CD8-positive, alpha-beta memory T cell (primary cell): ENCODE data around the gene CRYZ. TPM values are rescaled to one million over a fixed set of nuclear protein-coding genes. Genes with fewer than 3 reads are reported as not detected.
A peak's percentile ranks its signal among the peaks of the same experiment; 100 is the strongest.

Experiments used
- CTCF ChIA-PET: fragments of 350-600 bp; sonication (Branson Sonifier 250); formaldehyde crosslinking; loops from one replicate; lab custom pipeline; 2021; ENCODE audit warnings: antibody characterized with exemption; lab: Charles Lee
- POLR2A ChIA-PET: fragments of 350-600 bp; sonication (Branson Sonifier 250); formaldehyde crosslinking; loops from one replicate; lab custom pipeline; 2021; ENCODE audit warnings: antibody characterized with exemption; lab: Charles Lee
- DNase-seq, 5 donors: peaks; one replicate each; pipeline versions ENCODE4 v3.0.0 to v3.0.0-alpha.2; 2020 to 2022; ENCODE audit warnings: mixed read lengths in 1 of 5
- H3K27ac ChIP-seq: one replicate; pipeline ENCODE4 v1.7.0; 2013; ENCODE audit warnings: low read depth, mild to moderate bottlenecking, low read length, moderate library complexity
- H3K27me3 ChIP-seq: 2 replicates; pipeline ENCODE4 v1.7.0; 2013; ENCODE audit warnings: low read length, mild to moderate bottlenecking; ENCODE audit not compliant: insufficient read depth, poor library complexity, severe bottlenecking
- H3K36me3 ChIP-seq: 2 replicates; pipeline ENCODE4 v1.7.0; 2013; ENCODE audit warnings: mild to moderate bottlenecking, low read length, moderate library complexity; ENCODE audit not compliant: insufficient read depth
- H3K4me1 ChIP-seq: 2 replicates; pipeline ENCODE4 v1.7.0; 2013; ENCODE audit warnings: mild to moderate bottlenecking, low read length, moderate library complexity; ENCODE audit not compliant: insufficient read depth
- H3K4me3 ChIP-seq: 2 replicates; pipeline ENCODE4 v1.7.0; 2013; ENCODE audit warnings: mild to moderate bottlenecking, low read length
- H3K9me3 ChIP-seq: 2 replicates; pipeline ENCODE4 v1.7.0; 2013; ENCODE audit warnings: mild to moderate bottlenecking, low read length
- H3K27ac Mint-ChIP-seq, 8 donors: one replicate each; pipeline ENCODE4 v1.8.0; 2020 to 2021; ENCODE audit warnings: mixed read lengths in 8 of 8, mild to moderate bottlenecking in 6 of 8, inconsistent platforms in 3 of 8, moderate library complexity in 3 of 8
- H3K27me3 Mint-ChIP-seq, 2 donors: one replicate each; pipeline ENCODE4 v1.8.0; 2020 to 2021; ENCODE audit warnings: mixed read lengths in 2 of 2, mild to moderate bottlenecking in 1 of 2, moderate library complexity in 1 of 2
- H3K36me3 Mint-ChIP-seq, 3 donors: one replicate each; pipeline ENCODE4 v1.8.0; 2020 to 2021; ENCODE audit warnings: mixed read lengths in 3 of 3, inconsistent platforms in 1 of 3, mild to moderate bottlenecking in 1 of 3
- H3K4me1 Mint-ChIP-seq, 3 donors: one replicate each; pipeline ENCODE4 v1.8.0; 2020 to 2021; ENCODE audit warnings: mixed read lengths in 3 of 3, inconsistent platforms in 1 of 3, mild to moderate bottlenecking in 1 of 3
- H3K4me3 Mint-ChIP-seq, 7 donors: one replicate each; pipeline ENCODE4 v1.8.0; 2020 to 2021; ENCODE audit warnings: mixed read lengths in 7 of 7, mild to moderate bottlenecking in 6 of 7, moderate library complexity in 4 of 7, inconsistent platforms in 2 of 7
- H3K9me3 Mint-ChIP-seq, 5 donors: one replicate each; pipeline ENCODE4 v1.8.0; 2020 to 2022; ENCODE audit warnings: mixed read lengths in 5 of 5, mild to moderate bottlenecking in 3 of 5, moderate library complexity in 2 of 5, inconsistent platforms in 1 of 5
- polyA plus RNA-seq: library from polyadenylated mRNA; unstranded; fragments of 300-500 nt; fragmentation: Illumina TruSeq; gene quantifications from one replicate; pipeline ENCODE4 v1.2.3, GENCODE V29; 2021
- total RNA-seq, 2 experiments: library from RNA; stranded (reverse); gene quantifications; one replicate each; pipeline ENCODE4 v1.2.3, GENCODE V29; 2021

Gene CRYZ
- total and polyA plus RNA-seq, 3 experiments from 2014 or later, result 13.1 to 51.7 (median 13.7) TPM

DNA sequence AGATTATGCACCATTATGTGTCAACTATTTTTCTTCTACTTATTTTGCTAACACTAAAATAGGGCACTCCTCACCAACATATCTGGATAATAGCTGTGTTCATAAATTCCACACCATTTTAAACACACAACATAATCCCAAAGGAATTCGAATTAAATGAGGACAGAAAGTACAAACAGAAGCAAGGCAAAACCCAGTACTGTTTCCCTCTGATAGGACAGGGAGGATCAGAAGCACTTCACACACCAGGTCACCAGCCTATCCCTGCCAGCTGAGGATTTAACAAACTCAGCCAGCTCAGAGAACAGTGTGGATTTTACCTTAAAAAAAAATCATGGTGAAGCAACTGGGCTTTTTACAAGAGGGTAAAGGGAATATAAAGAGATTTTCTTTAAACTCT, 20.0 kb downstream of the CRYZ start:
- CTCF ChIA-PET, result interaction anchor here (1.5 kb wide), 1 partner anchor 20 kb away, joined by 4 read pairs; the partner anchor contains the start of genes CRYZ and TYW3
- DNase-seq, result no peak
- H3K27ac ChIP-seq, result no peak overlapping the region
- Mint-ChIP-seq H3K27me3 (no peaks in the 10 kb centered on the region), H3K36me3 (peaks cover 4 to 55% (median 20%) of the 10 kb centered on the region in 3 donors), H3K4me3 (no peak overlapping the region), H3K27ac (no peak overlapping the region), H3K9me3 (no peaks in the 10 kb centered on the region), H3K4me1 (peaks cover 0 to 7% (median 0%) of the 10 kb centered on the region in 3 donors)
- POLR2A ChIA-PET, result no interaction called here
- no peaks in the 10 kb centered on the region for H3K9me3 ChIP-seq
- H3K4me1 ChIP-seq, result no peaks in the 10 kb centered on the region
- H3K4me3 ChIP-seq, result no peak overlapping the region
- H3K27me3 ChIP-seq, result no peaks in the 10 kb centered on the region
- peaks cover 10% of the 10 kb centered on the region for H3K36me3 ChIP-seq

DNA sequence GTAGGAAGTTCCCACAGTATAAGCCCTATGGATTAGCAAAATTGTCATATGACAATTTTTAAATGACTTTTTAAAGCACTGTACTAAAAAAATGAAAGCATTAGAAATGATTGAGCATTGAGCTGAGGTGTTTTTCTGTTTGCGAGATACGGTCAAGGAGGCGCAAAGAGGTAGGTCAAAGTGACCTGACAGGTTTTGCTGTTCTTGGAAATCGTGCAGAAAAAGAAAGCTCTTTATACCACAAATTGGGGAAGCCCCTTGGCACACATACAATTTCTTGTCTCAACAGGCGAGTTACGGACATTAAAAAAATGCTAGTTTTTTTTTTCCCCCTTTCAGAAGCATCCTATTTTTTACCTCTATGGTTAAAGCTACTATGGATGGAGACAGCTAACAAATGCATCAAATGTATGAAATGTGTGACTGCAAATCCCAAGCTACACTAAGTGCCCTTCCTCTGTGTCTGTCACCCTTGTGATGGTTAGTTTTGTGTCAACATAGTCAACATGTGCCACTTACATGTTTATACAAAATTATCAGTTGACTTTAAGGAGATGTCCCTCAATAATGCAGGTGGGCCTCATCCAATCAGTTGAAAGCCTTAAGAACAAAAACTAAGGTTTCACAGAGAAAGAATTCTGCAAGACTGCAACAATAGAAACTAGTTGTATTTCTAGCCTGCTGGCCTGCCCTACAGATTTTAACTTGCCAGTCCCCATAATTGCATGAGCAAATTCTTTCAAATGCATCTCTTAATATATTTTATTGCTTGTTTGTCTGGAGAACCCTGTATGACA, 29.3 kb downstream of the CRYZ start:
- Mint-ChIP-seq H3K4me3 (no peak overlapping the region), H3K4me1 (no peaks in the 10 kb centered on the region), H3K27ac (peak overlapping the region in 1 of 8 donors; percentile 34), H3K36me3 (peaks cover 18 to 58% (median 37%) of the 10 kb centered on the region in 3 donors), H3K27me3 (no peaks in the 10 kb centered on the region), H3K9me3 (no peaks in the 10 kb centered on the region)
- peaks cover 5% of the 10 kb centered on the region for H3K36me3 ChIP-seq
- no peak overlapping the region for H3K4me3 ChIP-seq
- no peak for DNase-seq
- ChIA-PET CTCF (interaction anchor here (1.4 kb wide), 1 partner anchor 14 kb away, joined by 5 read pairs; no protein-coding TSS in a partner anchor), POLR2A (no interaction called here)
- no peaks in the 10 kb centered on the region for H3K27me3 ChIP-seq
- H3K27ac ChIP-seq, result no peak overlapping the region
- H3K9me3 ChIP-seq, result no peaks in the 10 kb centered on the region
- H3K4me1 ChIP-seq, result no peaks in the 10 kb centered on the region

DNA sequence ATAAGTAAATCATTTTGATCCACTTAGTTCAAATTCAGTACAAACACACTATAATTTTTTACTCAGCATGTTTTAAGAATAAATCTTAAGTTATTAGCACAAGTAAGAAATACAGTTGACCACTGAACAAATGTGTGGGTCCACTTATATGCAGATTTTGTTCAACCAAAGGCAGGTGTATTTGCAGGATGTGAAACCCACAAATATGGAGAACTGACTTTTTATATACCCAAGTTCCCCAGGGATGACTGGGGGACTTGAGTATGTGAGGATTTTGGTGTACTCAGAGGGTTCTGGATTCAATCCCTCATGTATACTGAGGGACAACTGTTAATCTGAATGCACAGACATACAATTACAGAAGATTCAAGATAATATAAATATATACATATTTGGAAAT, 33.5 kb downstream of the CRYZ start:
- Mint-ChIP-seq H3K27me3 (peaks cover 0 to 1% of the 10 kb centered on the region in 2 donors), H3K4me3 (no peak overlapping the region), H3K9me3 (no peaks in the 10 kb centered on the region), H3K4me1 (no peaks in the 10 kb centered on the region), H3K36me3 (peaks cover 12 to 22% (median 19%) of the 10 kb centered on the region in 3 donors), H3K27ac (no peak overlapping the region)
- H3K27me3 ChIP-seq, result no peaks in the 10 kb centered on the region
- H3K9me3 ChIP-seq, result no peaks in the 10 kb centered on the region
- no peaks in the 10 kb centered on the region for H3K36me3 ChIP-seq
- ChIA-PET POLR2A (no interaction called here), CTCF (interaction anchor here (1.5 kb wide), 1 partner anchor 9 kb away, joined by 5 read pairs; no protein-coding TSS in a partner anchor)
- no peaks in the 10 kb centered on the region for H3K4me1 ChIP-seq
- no peak overlapping the region for H3K27ac ChIP-seq
- DNase-seq, result no peak
- H3K4me3 ChIP-seq, result no peak overlapping the region

DNA sequence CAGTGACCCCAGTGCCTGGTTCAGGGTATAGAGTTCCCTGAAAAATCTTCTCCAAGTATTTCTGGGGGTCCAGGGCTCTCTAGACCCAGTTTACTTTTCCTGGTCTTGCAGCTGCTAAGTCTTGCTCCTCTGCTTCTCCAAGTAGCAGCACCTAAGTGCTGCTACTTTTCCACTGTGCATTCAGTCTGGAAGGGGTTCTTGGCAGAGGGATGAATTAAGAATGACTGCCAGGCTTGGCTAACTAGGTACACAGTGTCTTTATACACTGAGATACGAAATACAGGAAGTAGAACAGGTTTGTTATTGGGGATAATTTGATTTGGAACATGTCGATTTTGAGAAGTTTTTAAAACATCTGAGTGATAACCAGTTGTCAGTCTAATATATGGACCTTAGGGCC, 35.0 kb downstream of the CRYZ start:
- peaks cover 0 to 1% of the 10 kb centered on the region in 2 donors for H3K27me3 Mint-ChIP-seq
- H3K36me3 ChIP-seq, result no peaks in the 10 kb centered on the region
- CTCF ChIA-PET, result interaction anchor here (1.1 kb wide), 1 partner anchor 11 kb away, joined by 3 read pairs; no protein-coding TSS in a partner anchor
- H3K4me1 Mint-ChIP-seq, result no peaks in the 10 kb centered on the region
- H3K9me3 Mint-ChIP-seq, result no peaks in the 10 kb centered on the region
- no peaks in the 10 kb centered on the region for H3K9me3 ChIP-seq
- no peaks in the 10 kb centered on the region for H3K4me1 ChIP-seq
- no peak for DNase-seq
- H3K4me3 ChIP-seq, result no peak overlapping the region
- H3K4me3 Mint-ChIP-seq, result no peak overlapping the region
- H3K36me3 Mint-ChIP-seq, result peaks cover 0 to 8% (median 5%) of the 10 kb centered on the region in 3 donors
- H3K27ac Mint-ChIP-seq, result peak overlapping the region in 1 of 8 donors; percentile 6
- H3K27me3 ChIP-seq, result no peaks in the 10 kb centered on the region
- no peak overlapping the region for H3K27ac ChIP-seq
- POLR2A ChIA-PET, result no interaction called here

GRCh38 chr1:74693473-74693872, 39.4 kb downstream of the CRYZ start:
- CTCF ChIA-PET, result interaction anchor here (0.7 kb wide), 1 partner anchor 62 kb away, joined by 3 read pairs; no protein-coding TSS in a partner anchor
- H3K4me1 Mint-ChIP-seq, result no peaks in the 10 kb centered on the region

DNA sequence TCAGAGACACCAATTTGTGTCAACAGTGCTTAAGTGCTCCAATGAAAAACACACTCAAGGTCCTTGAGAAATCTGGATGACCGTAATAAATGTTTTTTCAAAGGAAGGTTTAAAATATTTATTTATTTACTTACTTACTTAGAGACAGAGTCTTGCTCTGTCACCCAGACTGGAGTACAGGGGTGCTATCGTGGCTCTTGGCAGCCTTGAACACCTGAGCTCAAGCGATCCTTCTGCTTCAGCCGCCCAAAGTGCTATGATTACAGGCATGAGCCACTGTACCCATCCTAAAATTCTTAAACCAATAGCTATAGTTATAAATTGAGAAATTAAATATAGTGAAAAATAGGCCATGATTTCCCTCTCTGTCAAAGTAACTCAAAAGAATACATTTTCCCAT, 41.9 kb downstream of the CRYZ start:
- Mint-ChIP-seq H3K4me3 (no peak overlapping the region), H3K27ac (no peak overlapping the region), H3K36me3 (no peaks in the 10 kb centered on the region), H3K4me1 (no peaks in the 10 kb centered on the region), H3K27me3 (peaks cover 0 to 1% of the 10 kb centered on the region in 2 donors), H3K9me3 (no peaks in the 10 kb centered on the region)
- Histone ChIP-seq H3K36me3 (no peaks in the 10 kb centered on the region), H3K4me3 (no peak overlapping the region), H3K4me1 (no peaks in the 10 kb centered on the region), H3K27me3 (no peaks in the 10 kb centered on the region), H3K27ac (no peak overlapping the region), H3K9me3 (no peaks in the 10 kb centered on the region)
- CTCF ChIA-PET, result interaction anchor here (1.5 to 1.8 kb wide), 3 partner anchors 8 to 44 kb away, joined by 3 to 5 read pairs (median 5); partner anchors contain the start of genes CRYZ and TYW3
- POLR2A ChIA-PET, result no interaction called here
- no peak for DNase-seq

More at GRCh38 chr1:74693473-74693872, 39.4 kb downstream of the CRYZ start:
- no peak overlapping the region for H3K4me3 ChIP-seq
- H3K4me1 ChIP-seq, result no peaks in the 10 kb centered on the region
- Mint-ChIP-seq H3K9me3 (no peaks in the 10 kb centered on the region), H3K27ac (no peak overlapping the region), H3K36me3 (no peaks in the 10 kb centered on the region), H3K27me3 (peaks cover 0 to 1% of the 10 kb centered on the region in 2 donors), H3K4me3 (no peak overlapping the region)
- POLR2A ChIA-PET, result no interaction called here
- no peak for DNase-seq
- H3K36me3 ChIP-seq, result no peaks in the 10 kb centered on the region
- H3K27ac ChIP-seq, result no peak overlapping the region
- H3K9me3 ChIP-seq, result no peaks in the 10 kb centered on the region
- H3K27me3 ChIP-seq, result no peaks in the 10 kb centered on the region

DNA sequence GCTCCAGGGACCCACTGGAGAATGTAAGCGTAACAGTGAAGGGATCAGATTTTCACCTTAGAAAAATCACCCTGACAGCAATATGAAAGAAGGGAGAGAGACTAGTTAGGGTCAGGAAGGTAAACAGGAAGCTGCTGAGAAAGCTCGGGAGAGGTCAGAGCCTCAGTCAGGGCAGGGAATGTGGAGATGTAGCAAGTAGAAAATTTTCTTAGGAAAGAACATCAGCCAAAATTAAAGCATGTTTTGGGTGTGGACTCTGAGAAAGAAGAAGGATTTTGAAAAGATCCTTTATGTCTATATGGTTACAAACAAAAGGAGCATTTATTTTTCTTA, 42.5 kb downstream of the CRYZ start:
- Mint-ChIP-seq H3K27me3 (peaks cover 0 to under 1% of the 10 kb centered on the region in 2 donors), H3K27ac (peak overlapping the region in 2 of 8 donors; percentile 29 to 75), H3K4me3 (no peak overlapping the region), H3K4me1 (no peaks in the 10 kb centered on the region), H3K9me3 (no peaks in the 10 kb centered on the region), H3K36me3 (no peaks in the 10 kb centered on the region)
- H3K36me3 ChIP-seq, result no peaks in the 10 kb centered on the region
- H3K4me3 ChIP-seq, result no peak overlapping the region
- H3K27ac ChIP-seq, result no peak overlapping the region
- no peak for DNase-seq
- H3K4me1 ChIP-seq, result no peaks in the 10 kb centered on the region
- no peaks in the 10 kb centered on the region for H3K27me3 ChIP-seq
- POLR2A ChIA-PET, result no interaction called here
- no peaks in the 10 kb centered on the region for H3K9me3 ChIP-seq
- CTCF ChIA-PET, result interaction anchor here (0.9 to 1.8 kb wide), 7 partner anchors 9 to 45 kb away, joined by 3 to 5 read pairs (median 3); partner anchors contain the start of genes CRYZ and TYW3
